Left ventricle myocardium superior (tissue), 1 donor: Measurements from ENCODE around the gene MRPS6. TPM values are rescaled to one million over a fixed set of nuclear protein-coding genes. Genes with fewer than 3 reads are reported as not detected.

Experiments used
- ATAC-seq: fragments of 200-7000 bp; cut with Tn5 transposase; one replicate; pipeline ENCODE4 v1.9.1; 2020; ENCODE audit warnings: mild to moderate bottlenecking, moderate library complexity
- DNase-seq: peaks from one replicate; pipeline ENCODE4 v3.0.0-alpha.2; 2020
- intact Hi-C: fragments of 100-400 bp; cut with micrococcal nuclease; formaldehyde crosslinking; loops from one replicate; pipeline ENCODE4 v1.11.0; 2022
- total RNA-seq: library from RNA; stranded (reverse); fragmentation: NEBNext Ultra II Directional; extraction: Animal tissue kit (Norgen Biotek cat#: 25700); gene quantifications from one replicate; pipeline ENCODE4 v1.2.1, GENCODE V29; 2021
- donor health status: DM: no; HTN: yes; CAD: no; lungs with severe emphysema.

The MRPS6 gene
- total RNA-seq, 1 donor from 2014 or later = 63.0 TPM

- ATAC-seq (no peak), DNase-seq (no peak)
- intact Hi-C loops = no loop called here
Observed at GRCh38 chr21:34091607-34092006, 18.2 kb downstream of the MRPS6 start.

- no peak for DNase-seq
- intact Hi-C loops = no loop called here
- no peak for ATAC-seq
Observed at GRCh38 chr21:34092262-34092921, 19.0 kb downstream of the MRPS6 start.

GRCh38 chr21:34093083-34093482 lies 19.7 kb downstream of the MRPS6 start:
- DNase-seq (no peak), ATAC-seq (no peak)
- intact Hi-C loops = no loop called here

- DNase-seq (no peak), ATAC-seq (peak; percentile 46)
- intact Hi-C loops = no loop called here
Observed at GRCh38 chr21:34094949-34095348, 21.6 kb downstream of the MRPS6 start.

GRCh38 chr21:34097442-34097841 lies 24.1 kb downstream of the MRPS6 start:
- DNase-seq = no peak
- ATAC-seq = no peak
- intact Hi-C loops = no loop called here

- no peak for DNase-seq
- no peak for ATAC-seq
- intact Hi-C loops = no loop called here
Observed at GRCh38 chr21:34100337-34100736, 27.0 kb downstream of the MRPS6 start.

- DNase-seq = no peak
- ATAC-seq = no peak
- intact Hi-C loops = no loop called here
Observed at GRCh38 chr21:34100790-34101189, 27.4 kb downstream of the MRPS6 start.

GRCh38 chr21:34105947-34106541 lies 32.7 kb downstream of the MRPS6 start:
- DNase-seq (no peak), ATAC-seq (no peak)
- intact Hi-C loops = no loop called here

- intact Hi-C loops = no loop called here
- ATAC-seq (no peak), DNase-seq (no peak)
Observed at GRCh38 chr21:34107606-34108005, 34.2 kb downstream of the MRPS6 start.

- ATAC-seq = no peak
- DNase-seq = no peak
- intact Hi-C loops = no loop called here
Observed at GRCh38 chr21:34109075-34109474, 35.7 kb downstream of the MRPS6 start.

- DNase-seq (no peak), ATAC-seq (no peak)
- intact Hi-C loops = no loop called here
Observed at GRCh38 chr21:34110594-34111202, 37.3 kb downstream of the MRPS6 start.

- intact Hi-C loops = no loop called here
- ATAC-seq = no peak
Observed at GRCh38 chr21:34112316-34113033, 39.1 kb downstream of the MRPS6 start.

GRCh38 chr21:34113842-34114241 lies 40.5 kb downstream of the MRPS6 start:
- no peak for ATAC-seq

More at GRCh38 chr21:34112316-34113033, 39.1 kb downstream of the MRPS6 start:
- DNase-seq = no peak

GRCh38 chr21:34115160-34115559 lies 41.8 kb downstream of the MRPS6 start:
- DNase-seq = no peak
- intact Hi-C loops = no loop called here
- ATAC-seq = peak; percentile 45

More at GRCh38 chr21:34113842-34114241, 40.5 kb downstream of the MRPS6 start:
- no peak for DNase-seq
- intact Hi-C loops = no loop called here

- no peak for ATAC-seq
- DNase-seq = no peak
- intact Hi-C loops = no loop called here
Observed at GRCh38 chr21:34116569-34116968, 43.2 kb downstream of the MRPS6 start.

- intact Hi-C loops = no loop called here
- ATAC-seq (peak; percentile 78), DNase-seq (no peak)
Observed at GRCh38 chr21:34120867-34121266, 47.5 kb downstream of the MRPS6 start.

GRCh38 chr21:34122047-34122446 lies 48.7 kb downstream of the MRPS6 start:
- no peak for DNase-seq
- ATAC-seq = no peak
- intact Hi-C loops = no loop called here

GRCh38 chr21:34123609-34124008 lies 50.2 kb downstream of the MRPS6 start:
- ATAC-seq (no peak), DNase-seq (no peak)
- intact Hi-C loops = no loop called here

GRCh38 chr21:34126269-34126668 lies 52.9 kb downstream of the MRPS6 start:
- no peak for ATAC-seq
- DNase-seq = no peak
- intact Hi-C loops = no loop called here

- ATAC-seq = no peak
- no peak for DNase-seq
- intact Hi-C loops = no loop called here
Observed at GRCh38 chr21:34126691-34127090, 53.3 kb downstream of the MRPS6 start.
